CD14-positive monocyte (primary cell): ENCODE results near the gene VGF. TPM values are rescaled to one million over a fixed set of nuclear protein-coding genes. Genes with fewer than 3 reads are reported as not detected.

Experiments
- DNase-seq, 3 donors: peaks; one replicate each; pipeline ENCODE4 v3.0.0-alpha.2; 2011 to 2022
- H2AFZ ChIP-seq: 2 replicates; pipeline ENCODE4 v1.6.0; 2012; ENCODE audit warnings: mild to moderate bottlenecking, low read depth, low read length, inconsistent platforms; ENCODE audit not compliant: insufficient read depth, poor library complexity, severe bottlenecking
- H3K27ac ChIP-seq, 2 donors: 1 replicate in 1 of 2; 2 replicates in 1 of 2; pipeline ENCODE4 v1.5.1; 2012 to 2013; ENCODE audit warnings: low read length in 2 of 2, control low read depth in 1 of 2, inconsistent platforms in 1 of 2, low read depth in 1 of 2, mild to moderate bottlenecking in 1 of 2
- H3K27me3 ChIP-seq, 2 donors: one replicate each; pipeline versions ENCODE4 v1.6.0 to v1.6.1; 2011 to 2013; ENCODE audit warnings: low read length in 2 of 2; ENCODE audit not compliant: control insufficient read depth in 2 of 2, insufficient read depth in 2 of 2
- H3K36me3 ChIP-seq, 2 donors: replicated peaks in 1 of 2; 1 replicate in 1 of 2; 2 replicates in 1 of 2; pipeline versions ENCODE4 v1.5.1 to v1.6.1; 2012 to 2013; ENCODE audit warnings: low read length in 2 of 2, control low read depth in 1 of 2, inconsistent platforms in 1 of 2, mild to moderate bottlenecking in 1 of 2; ENCODE audit not compliant: insufficient read depth in 2 of 2, control insufficient read depth in 1 of 2
- H3K4me1 ChIP-seq, 2 donors: 1 replicate in 1 of 2; 2 replicates in 1 of 2; pipeline versions ENCODE4 v1.5.1 to v1.6.1; 2012 to 2013; ENCODE audit warnings: low read length in 2 of 2, control low read depth in 1 of 2, inconsistent platforms in 1 of 2, mild to moderate bottlenecking in 1 of 2, moderate library complexity in 1 of 2; ENCODE audit not compliant: insufficient read depth in 2 of 2, control insufficient read depth in 1 of 2
- H3K4me2 ChIP-seq: replicated peaks from 2 replicates; pipeline ENCODE3; 2012; ENCODE audit warnings: low read length, moderate library complexity, mild to moderate bottlenecking; ENCODE audit not compliant: poor library complexity, severe bottlenecking; ENCODE audit errors: extremely low read depth
- H3K4me3 ChIP-seq, 3 experiments: fragments of 200-600 bp in 1 of 3; sonication (generic) in 1 of 3; replicated peaks in 1 of 3; 1 replicate in 2 of 3; 2 replicates in 1 of 3; pipeline ENCODE4 v1.5.1; 2011 to 2013; ENCODE audit warnings: low read length in 3 of 3, mild to moderate bottlenecking in 3 of 3, control low read depth in 2 of 3, low read depth in 2 of 3, inconsistent platforms in 1 of 3, moderate library complexity in 1 of 3
- H3K79me2 ChIP-seq: 2 replicates; pipeline ENCODE4 v1.6.0; 2012; ENCODE audit warnings: mild to moderate bottlenecking, control low read depth, inconsistent platforms, low read length, moderate library complexity; ENCODE audit not compliant: insufficient read depth
- H3K9ac ChIP-seq: 2 replicates; pipeline ENCODE4 v1.6.0; 2017; ENCODE audit warnings: low read length, mild to moderate bottlenecking; ENCODE audit not compliant: insufficient read depth, poor library complexity, severe bottlenecking
- H3K9me3 ChIP-seq, 2 donors: replicated peaks in 1 of 2; 1 replicate in 1 of 2; 2 replicates in 1 of 2; pipeline versions ENCODE4 v1.5.1 to v1.6.1; 2012 to 2013; ENCODE audit warnings: low read length in 2 of 2, control low read depth in 1 of 2; ENCODE audit not compliant: control insufficient read depth in 1 of 2, insufficient read depth in 1 of 2
- H4K20me1 ChIP-seq: 2 replicates; pipeline ENCODE4 v1.6.0; 2012; ENCODE audit warnings: mild to moderate bottlenecking, low read length, control low read depth, moderate library complexity; ENCODE audit not compliant: insufficient read depth
- H3K27ac Mint-ChIP-seq, 7 donors: one replicate each; pipeline ENCODE4 v1.8.0; 2020; ENCODE audit warnings: mild to moderate bottlenecking in 7 of 7, mixed read lengths in 7 of 7, moderate library complexity in 6 of 7, inconsistent platforms in 2 of 7
- H3K27me3 Mint-ChIP-seq, 3 donors: one replicate each; pipeline ENCODE4 v1.8.0; 2021 to 2022; ENCODE audit warnings: low read depth in 3 of 3, mild to moderate bottlenecking in 3 of 3, mixed read lengths in 3 of 3, moderate library complexity in 3 of 3, inconsistent platforms in 1 of 3
- H3K36me3 Mint-ChIP-seq, 2 donors: one replicate each; pipeline ENCODE4 v1.8.0; 2020; ENCODE audit warnings: mixed read lengths in 2 of 2, inconsistent platforms in 1 of 2, mild to moderate bottlenecking in 1 of 2
- H3K4me1 Mint-ChIP-seq: one replicate; pipeline ENCODE4 v1.8.0; 2020; ENCODE audit warnings: mild to moderate bottlenecking, mixed read lengths
- H3K4me3 Mint-ChIP-seq, 2 donors: one replicate each; pipeline ENCODE4 v1.8.0; 2020; ENCODE audit warnings: mild to moderate bottlenecking in 2 of 2, mixed read lengths in 2 of 2, moderate library complexity in 1 of 2
- H3K9me3 Mint-ChIP-seq, 7 donors: one replicate each; pipeline ENCODE4 v1.8.0; 2020 to 2022; ENCODE audit warnings: mixed read lengths in 7 of 7, mild to moderate bottlenecking in 6 of 7, moderate library complexity in 6 of 7, inconsistent platforms in 2 of 7
- WGBS: methylation state at CpG from one replicate; pipeline ENCODE4 v1.1.5; 2013; ENCODE audit warnings: missing lambda C conversion rate; ENCODE audit not compliant: insufficient coverage; 5-methylcytosine and 5-hydroxymethylcytosine counted together
- intact Hi-C, 2 donors: fragments of 100-400 bp; cut with micrococcal nuclease; formaldehyde crosslinking; loops; one replicate each; pipeline versions ENCODE4 v1.15.0 to v1.15.1; 2023
- polyA plus RNA-seq, 3 donors: library from polyadenylated mRNA; depleted of rRNA in 1 of 3; unstranded in 2 of 3; stranded (reverse) in 1 of 3; fragments of 300-500 nt in 2 of 3; fragments of >200 nt in 1 of 3; fragmentation: Illumina TruSeq in 2 of 3; gene quantifications; 1 replicate in 2 of 3; 2 replicates in 1 of 3; pipeline ENCODE4 v1.2.3, GENCODE V29; 2012 to 2021
- TF ChIP-seq, protein P1 (sequence below): fragments of 200-600 bp; IDR thresholded peaks from one replicate; pipeline ENCODE4 v1.8.0; 2022; ENCODE audit warnings: antibody characterized with exemption, mild to moderate bottlenecking

Gene VGF
- polyA plus RNA-seq, 3 donors: not detected

DNA sequence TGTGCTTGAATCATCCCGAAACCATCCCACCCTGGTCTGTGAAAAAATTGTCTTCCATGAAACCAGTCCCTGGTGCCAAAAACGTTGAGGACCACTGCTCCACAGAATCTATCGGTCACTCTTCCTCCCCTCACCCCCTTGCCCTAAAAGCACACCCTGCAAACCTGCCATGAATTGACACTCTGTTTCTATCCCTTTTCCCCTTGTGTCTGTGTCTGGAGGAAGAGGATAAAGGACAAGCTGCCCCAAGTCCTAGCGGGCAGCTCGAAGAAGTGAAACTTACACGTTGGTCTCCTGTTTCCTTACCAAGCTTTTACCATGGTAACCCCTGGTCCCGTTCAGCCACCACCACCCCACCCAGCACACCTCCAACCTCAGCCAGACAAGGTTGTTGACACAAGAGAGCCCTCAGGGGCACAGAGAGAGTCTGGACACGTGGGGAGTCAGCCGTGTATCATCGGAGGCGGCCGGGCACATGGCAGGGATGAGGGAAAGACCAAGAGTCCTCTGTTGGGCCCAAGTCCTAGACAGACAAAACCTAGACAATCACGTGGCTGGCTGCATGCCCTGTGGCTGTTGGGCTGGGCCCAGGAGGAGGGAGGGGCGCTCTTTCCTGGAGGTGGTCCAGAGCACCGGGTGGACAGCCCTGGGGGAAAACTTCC lies 39.2 kb downstream of the VGF start:
- Histone ChIP-seq H3K9ac (no peak overlapping the region), H3K4me2 (peak overlapping the region; percentile 19), H2AFZ (peak overlapping the region; percentile 19), H3K9me3 (no peaks in the 10 kb centered on the region), H3K79me2 (no peaks in the 10 kb centered on the region), H3K4me3 (no peak overlapping the region), H3K36me3 (no peaks in the 10 kb centered on the region), H4K20me1 (no peaks in the 10 kb centered on the region), H3K4me1 (peaks cover 35 to 42% of the 10 kb centered on the region in 2 donors), H3K27me3 (peaks cover 4 to 26% of the 10 kb centered on the region in 2 donors), H3K27ac (no peak overlapping the region)
- H3K4me1 Mint-ChIP-seq: peaks cover 37% of the 10 kb centered on the region
- peaks cover 0 to 2% of the 10 kb centered on the region in 2 donors for H3K36me3 Mint-ChIP-seq
- DNase-seq: peak in 1 of 3 donors; percentile 28
- H3K27me3 Mint-ChIP-seq: peaks cover 32 to 75% (median 53%) of the 10 kb centered on the region in 3 donors
- H3K9me3 Mint-ChIP-seq: no peaks in the 10 kb centered on the region
- TF ChIP-seq, protein P1, sequence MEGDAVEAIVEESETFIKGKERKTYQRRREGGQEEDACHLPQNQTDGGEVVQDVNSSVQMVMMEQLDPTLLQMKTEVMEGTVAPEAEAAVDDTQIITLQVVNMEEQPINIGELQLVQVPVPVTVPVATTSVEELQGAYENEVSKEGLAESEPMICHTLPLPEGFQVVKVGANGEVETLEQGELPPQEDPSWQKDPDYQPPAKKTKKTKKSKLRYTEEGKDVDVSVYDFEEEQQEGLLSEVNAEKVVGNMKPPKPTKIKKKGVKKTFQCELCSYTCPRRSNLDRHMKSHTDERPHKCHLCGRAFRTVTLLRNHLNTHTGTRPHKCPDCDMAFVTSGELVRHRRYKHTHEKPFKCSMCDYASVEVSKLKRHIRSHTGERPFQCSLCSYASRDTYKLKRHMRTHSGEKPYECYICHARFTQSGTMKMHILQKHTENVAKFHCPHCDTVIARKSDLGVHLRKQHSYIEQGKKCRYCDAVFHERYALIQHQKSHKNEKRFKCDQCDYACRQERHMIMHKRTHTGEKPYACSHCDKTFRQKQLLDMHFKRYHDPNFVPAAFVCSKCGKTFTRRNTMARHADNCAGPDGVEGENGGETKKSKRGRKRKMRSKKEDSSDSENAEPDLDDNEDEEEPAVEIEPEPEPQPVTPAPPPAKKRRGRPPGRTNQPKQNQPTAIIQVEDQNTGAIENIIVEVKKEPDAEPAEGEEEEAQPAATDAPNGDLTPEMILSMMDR: no peak
- H3K4me3 Mint-ChIP-seq: peak overlapping the region; percentile 24 to 84
- intact Hi-C loops: no loop called here
- H3K27ac Mint-ChIP-seq: peak overlapping the region in 4 of 7 donors; percentile 0 to 62 (median 34)
- 21% methylated on average over 7 of the region's 15 CpGs for WGBS

DNA sequence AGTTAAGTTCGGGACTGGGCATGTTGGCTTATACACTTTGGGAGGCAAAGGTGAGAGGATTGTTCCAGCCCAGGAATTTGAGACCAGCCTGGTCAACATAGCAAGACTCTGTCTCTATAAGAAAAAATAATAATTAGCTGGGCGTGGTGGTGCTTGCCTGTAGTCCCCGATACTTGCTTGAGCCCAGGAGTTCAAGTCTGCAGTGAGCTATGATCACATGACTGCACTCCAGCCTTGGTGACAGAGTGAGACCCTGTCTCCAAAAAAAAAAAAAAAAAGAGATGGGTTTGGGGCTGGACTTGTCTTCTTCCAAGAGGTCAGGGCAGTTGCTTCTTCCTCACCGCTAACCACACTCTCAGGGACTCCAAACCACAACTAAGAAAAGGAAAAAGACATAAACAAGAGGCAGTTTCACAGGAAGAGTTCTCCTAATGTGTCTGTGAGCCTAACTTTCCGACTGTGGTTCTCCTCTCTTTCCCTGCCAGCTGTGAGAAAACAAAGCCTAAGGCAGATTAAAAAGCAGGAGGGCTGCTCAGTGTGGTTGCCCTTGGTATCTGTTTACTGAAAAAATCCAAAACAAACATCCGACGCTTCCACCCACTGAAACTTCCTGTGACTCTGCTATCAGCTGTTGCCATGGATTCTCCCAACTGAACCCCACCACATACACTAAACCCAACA lies 40.9 kb downstream of the VGF start:
- H3K27me3 Mint-ChIP-seq: peaks cover 33 to 83% (median 54%) of the 10 kb centered on the region in 3 donors
- peaks cover 0 to 2% (median 0%) of the 10 kb centered on the region in 7 donors for H3K9me3 Mint-ChIP-seq
- peaks cover 4 to 26% of the 10 kb centered on the region in 2 donors for H3K27me3 ChIP-seq
- 19% methylated on average over 6 of the region's 7 CpGs for WGBS
- peak overlapping the region; percentile 24 for H2AFZ ChIP-seq
- no peak overlapping the region for H3K4me3 ChIP-seq
- no peak overlapping the region for H3K27ac ChIP-seq
- intact Hi-C loops: no loop called here
- no peaks in the 10 kb centered on the region for H3K79me2 ChIP-seq
- H3K27ac Mint-ChIP-seq: peak overlapping the region in 6 of 7 donors; percentile 17 to 79 (median 56)
- H3K4me1 Mint-ChIP-seq: peaks cover 37% of the 10 kb centered on the region
- peaks cover 35 to 42% of the 10 kb centered on the region in 2 donors for H3K4me1 ChIP-seq
- TF ChIP-seq, protein P1: no peak
- no peaks in the 10 kb centered on the region for H3K9me3 ChIP-seq
- H3K36me3 Mint-ChIP-seq: peaks cover 0 to 2% of the 10 kb centered on the region in 2 donors
- H3K4me3 Mint-ChIP-seq: peak overlapping the region; percentile 41 to 82
- peak overlapping the region; percentile 52 for H3K4me2 ChIP-seq
- DNase-seq: peak; percentile 18 to 31 (median 28)
- no peaks in the 10 kb centered on the region for H4K20me1 ChIP-seq
- H3K36me3 ChIP-seq: no peaks in the 10 kb centered on the region
- H3K9ac ChIP-seq: peak overlapping the region; percentile 2
